NCI-H748 treated with DMSO at 0.1 percent for 48 hours (cell line): ENCODE measurements around the gene CHST13.

Experiments used
- DNase-seq: peaks from one replicate; lab custom pipeline; 2025; lab: John Stamatoyannopoulos, UW

CHST13 gene

GRCh38 chr3:126488185-126488584 lies 35.8 kb upstream of the CHST13 start:
- no peak for DNase-seq

- no peak for DNase-seq
Observed at GRCh38 chr3:126488886-126489569, 34.9 kb upstream of the CHST13 start.

- DNase-seq, result no peak
Observed at GRCh38 chr3:126490619-126491018, 33.3 kb upstream of the CHST13 start.

GRCh38 chr3:126491221-126492013 lies 32.5 kb upstream of the CHST13 start:
- DNase-seq, result no peak

- no peak for DNase-seq
Observed at GRCh38 chr3:126493051-126493450, 30.9 kb upstream of the CHST13 start.

- DNase-seq, result no peak
Observed at GRCh38 chr3:126493739-126494138, 30.2 kb upstream of the CHST13 start.

- no peak for DNase-seq
Observed at GRCh38 chr3:126494204-126494969, 29.6 kb upstream of the CHST13 start.

- DNase-seq, result no peak
Observed at GRCh38 chr3:126494970-126495230, 29.1 kb upstream of the CHST13 start.

GRCh38 chr3:126495786-126496185 lies 28.2 kb upstream of the CHST13 start:
- no peak for DNase-seq

GRCh38 chr3:126496894-126497850 lies 26.8 kb upstream of the CHST13 start:
- DNase-seq, result no peak

- DNase-seq, result no peak
Observed at GRCh38 chr3:126497956-126498355, 26.0 kb upstream of the CHST13 start.

GRCh38 chr3:126498461-126498860 lies 25.5 kb upstream of the CHST13 start:
- no peak for DNase-seq

GRCh38 chr3:126498929-126499328 lies 25.0 kb upstream of the CHST13 start:
- no peak for DNase-seq

- DNase-seq, result no peak
Observed at GRCh38 chr3:126499401-126499800, 24.6 kb upstream of the CHST13 start.

- DNase-seq, result no peak
Observed at GRCh38 chr3:126500016-126500415, 23.9 kb upstream of the CHST13 start.

- no peak for DNase-seq
Observed at GRCh38 chr3:126501054-126501453, 22.9 kb upstream of the CHST13 start.

- no peak for DNase-seq
Observed at GRCh38 chr3:126501736-126502135, 22.2 kb upstream of the CHST13 start.

- DNase-seq, result no peak
Observed at GRCh38 chr3:126502656-126503055, 21.3 kb upstream of the CHST13 start.

GRCh38 chr3:126503701-126504100 lies 20.3 kb upstream of the CHST13 start:
- DNase-seq, result no peak

- no peak for DNase-seq
Observed at GRCh38 chr3:126507886-126508285, 16.1 kb upstream of the CHST13 start.

GRCh38 chr3:126508564-126508964 lies 15.4 kb upstream of the CHST13 start:
- DNase-seq, result no peak
